ENCODE measurements around the gene MINDY3.

The MINDY3 gene

GRCh38 chr10:15804109-15804508 is 56.2 kb downstream of the MINDY3 start:
- DNase-seq: no peak

- DNase-seq: no peak
These were observed 57.8 kb downstream of the MINDY3 start for GRCh38 chr10:15802375-15802949.

GRCh38 chr10:15801641-15802040 is 58.7 kb downstream of the MINDY3 start:
- DNase-seq: no peak

GRCh38 chr10:15801147-15801546 is 59.2 kb downstream of the MINDY3 start:
- DNase-seq: no peak

GRCh38 chr10:15797346-15797745 is 63.0 kb downstream of the MINDY3 start:
- DNase-seq: no peak

- no peak for DNase-seq
These were observed 63.5 kb downstream of the MINDY3 start for GRCh38 chr10:15796762-15797161.

- no peak for DNase-seq
These were observed 64.1 kb downstream of the MINDY3 start for GRCh38 chr10:15796098-15796759.

GRCh38 chr10:15795036-15795792 is 65.1 kb downstream of the MINDY3 start:
- no peak for DNase-seq

- DNase-seq: no peak
These were observed 65.7 kb downstream of the MINDY3 start for GRCh38 chr10:15794569-15794968.

GRCh38 chr10:15793664-15794063 is 66.6 kb downstream of the MINDY3 start:
- DNase-seq: no peak

GRCh38 chr10:15792777-15793176 is 67.5 kb downstream of the MINDY3 start:
- no peak for DNase-seq

GRCh38 chr10:15791816-15792524 is 68.3 kb downstream of the MINDY3 start:
- DNase-seq: no peak

- no peak for DNase-seq
These were observed 70.3 kb downstream of the MINDY3 start for GRCh38 chr10:15789793-15790525.

- DNase-seq: no peak
These were observed 72.9 kb downstream of the MINDY3 start for GRCh38 chr10:15787426-15787825.

- no peak for DNase-seq
These were observed 75.5 kb downstream of the MINDY3 start for GRCh38 chr10:15784662-15785300.

- DNase-seq: no peak
These were observed 76.2 kb downstream of the MINDY3 start for GRCh38 chr10:15783941-15784636.

- no peak for DNase-seq
These were observed 77.5 kb downstream of the MINDY3 start for GRCh38 chr10:15782851-15783250.

GRCh38 chr10:15781381-15781960 is 78.8 kb downstream of the MINDY3 start:
- DNase-seq: no peak

- DNase-seq: no peak
These were observed 79.8 kb downstream of the MINDY3 start for GRCh38 chr10:15780353-15781135.

- no peak for DNase-seq
These were observed 84.8 kb downstream of the MINDY3 start for GRCh38 chr10:15775513-15775912.
